CD4-positive, alpha-beta T cell treated with Interleukin-17A for 1 hour (primary cell): ENCODE measurements around the gene CDIP1.

ENCODE experiments used
- DNase-seq: peaks from one replicate; pipeline ENCODE4 v3.0.0-alpha.2; 2020

Gene CDIP1

DNA sequence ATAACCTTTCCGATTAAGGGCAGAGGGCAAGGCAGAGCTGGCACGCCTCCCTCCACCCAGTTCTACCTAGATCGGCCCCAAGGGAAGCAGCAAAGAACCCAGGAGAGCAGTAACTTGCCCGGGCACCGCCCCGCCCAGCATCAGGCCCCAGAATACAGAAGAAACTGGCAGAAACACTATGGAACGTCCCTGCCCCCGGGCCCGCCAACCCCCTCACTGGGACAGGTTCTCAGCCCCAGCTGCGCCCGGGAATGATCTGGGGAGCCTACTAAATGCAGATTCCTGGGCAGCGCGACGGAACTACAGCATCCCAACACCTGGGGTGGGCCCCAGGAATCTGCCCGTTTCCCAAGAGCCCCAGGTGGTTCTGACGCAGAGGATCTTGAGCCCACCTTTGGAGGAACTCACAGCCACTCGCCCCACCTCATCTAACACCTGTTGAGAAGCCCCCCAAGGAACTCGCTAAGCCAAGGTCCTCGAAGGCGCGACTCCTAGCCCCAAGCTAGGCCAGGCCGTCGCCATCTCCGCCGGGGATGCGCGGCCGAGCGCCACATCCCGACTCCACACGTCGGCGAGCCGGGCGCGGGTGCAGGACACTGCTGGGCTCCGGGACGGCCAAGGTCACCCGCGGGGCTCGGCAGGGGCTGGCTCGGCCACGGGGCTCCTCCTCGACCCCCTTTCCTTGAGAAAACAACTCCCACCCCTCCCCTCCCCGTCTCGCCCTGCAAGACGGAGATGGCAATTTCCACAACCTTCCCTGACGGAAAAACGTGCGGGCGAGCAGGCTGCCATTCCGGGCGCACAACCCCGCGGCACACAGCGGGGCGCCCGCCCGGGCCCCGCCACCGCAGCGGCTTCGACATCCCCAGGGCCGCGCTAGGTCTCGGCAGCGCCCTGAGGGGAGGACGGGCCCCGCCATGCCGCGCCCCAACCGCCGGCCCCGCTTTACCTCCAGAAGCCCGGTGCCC, 913 bp downstream of the CDIP1 start:
- no peak for DNase-seq

DNA sequence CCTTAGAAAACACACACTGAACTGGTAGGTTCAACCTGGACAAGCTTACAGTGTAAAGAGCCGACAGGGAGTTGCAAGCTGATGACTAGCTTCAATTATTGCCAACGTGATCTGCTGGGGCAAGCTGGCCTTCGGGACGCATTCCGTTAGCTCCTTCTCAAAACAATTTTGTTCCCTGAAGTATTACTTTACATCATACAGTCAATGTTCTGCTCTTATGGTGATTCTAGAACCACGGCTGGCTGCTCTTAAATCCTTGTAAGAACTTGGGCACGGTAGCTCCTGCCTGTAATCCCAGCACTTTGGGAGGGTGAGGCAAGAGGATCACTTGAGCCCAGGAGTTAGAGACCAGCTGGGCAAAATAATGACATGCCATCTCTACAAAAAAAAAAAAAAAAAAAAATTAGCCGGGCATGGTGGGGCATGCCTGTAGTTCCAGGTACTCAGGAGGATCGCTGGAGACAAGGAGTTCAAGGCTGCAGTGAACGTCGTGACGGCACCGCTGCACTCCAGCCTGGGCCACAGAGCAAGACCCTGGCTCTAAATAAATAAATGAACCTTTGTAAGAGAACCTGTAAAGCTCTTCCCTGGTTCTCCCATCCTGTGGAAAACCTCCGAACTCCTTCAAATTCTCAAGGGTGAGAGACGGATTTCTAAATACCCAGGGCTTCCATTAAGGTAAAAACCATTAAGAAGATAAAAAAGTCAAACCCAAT, 2.0 kb downstream of the CDIP1 start:
- no peak for DNase-seq

- DNase-seq: no peak
These were observed 2.9 kb downstream of the CDIP1 start for GRCh38 chr16:4535627-4536108.

- DNase-seq: peak; percentile 43
These were observed 4.3 kb downstream of the CDIP1 start for GRCh38 chr16:4534151-4534790.

DNA sequence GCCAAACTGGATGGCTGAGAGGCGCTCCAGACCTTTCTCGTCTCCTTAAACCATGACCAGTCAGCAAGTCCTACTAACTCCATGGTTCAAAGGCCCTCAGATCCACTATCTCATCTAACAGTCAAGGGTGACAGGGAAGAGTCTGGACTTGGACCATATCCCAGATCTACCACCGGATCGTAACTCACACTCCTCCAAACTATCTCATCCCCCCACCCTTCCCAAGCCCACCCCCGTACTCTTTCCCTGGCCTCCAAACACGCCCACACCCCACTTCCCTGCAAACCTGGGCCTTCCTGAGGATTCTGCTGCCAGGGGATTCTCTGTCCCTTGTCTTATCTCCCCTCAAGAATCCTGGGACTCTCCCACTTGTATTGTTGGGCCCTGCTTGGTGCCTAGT, 5.1 kb downstream of the CDIP1 start:
- no peak for DNase-seq

DNA sequence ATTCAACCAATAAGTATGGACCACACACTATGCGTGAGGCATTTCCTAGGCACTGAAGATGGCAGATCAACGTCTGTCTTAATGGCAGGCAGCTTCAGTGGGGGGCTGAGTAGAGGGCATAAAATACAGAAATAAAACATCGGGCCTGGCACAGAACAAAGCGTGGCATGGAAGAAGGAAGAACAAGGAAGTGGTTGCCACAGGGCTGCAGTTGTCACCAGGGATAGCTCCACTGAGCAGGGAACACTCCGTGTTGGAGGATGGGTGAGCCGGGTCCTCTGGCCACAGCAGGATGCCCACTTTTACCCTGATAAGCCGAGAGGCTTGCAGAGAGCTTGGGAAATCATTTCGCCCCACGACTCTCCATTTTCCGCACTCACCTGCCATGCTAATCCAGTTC, 6.3 kb downstream of the CDIP1 start:
- no peak for DNase-seq

DNA sequence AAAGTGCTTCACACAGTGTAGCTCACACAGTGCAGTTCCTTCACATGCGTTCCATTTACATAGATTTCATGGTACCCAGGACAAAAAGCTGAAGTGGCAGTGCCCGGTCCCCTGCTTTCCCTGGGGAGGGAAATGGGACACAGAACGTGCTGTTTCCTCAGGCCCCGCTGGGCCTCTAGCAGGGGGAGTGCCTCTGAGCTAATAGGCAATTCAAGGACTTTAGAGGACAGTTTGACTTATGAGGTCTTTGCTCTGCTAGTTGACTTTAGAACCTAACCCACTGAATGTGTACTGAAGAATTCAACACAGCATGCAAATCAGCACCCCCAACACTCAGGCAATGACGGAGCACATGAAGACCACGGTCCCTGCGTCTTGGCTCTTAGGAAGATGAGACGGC, 6.8 kb downstream of the CDIP1 start:
- DNase-seq: no peak

GRCh38 chr16:4529085-4530060, 9.2 kb downstream of the CDIP1 start:
- no peak for DNase-seq

DNA sequence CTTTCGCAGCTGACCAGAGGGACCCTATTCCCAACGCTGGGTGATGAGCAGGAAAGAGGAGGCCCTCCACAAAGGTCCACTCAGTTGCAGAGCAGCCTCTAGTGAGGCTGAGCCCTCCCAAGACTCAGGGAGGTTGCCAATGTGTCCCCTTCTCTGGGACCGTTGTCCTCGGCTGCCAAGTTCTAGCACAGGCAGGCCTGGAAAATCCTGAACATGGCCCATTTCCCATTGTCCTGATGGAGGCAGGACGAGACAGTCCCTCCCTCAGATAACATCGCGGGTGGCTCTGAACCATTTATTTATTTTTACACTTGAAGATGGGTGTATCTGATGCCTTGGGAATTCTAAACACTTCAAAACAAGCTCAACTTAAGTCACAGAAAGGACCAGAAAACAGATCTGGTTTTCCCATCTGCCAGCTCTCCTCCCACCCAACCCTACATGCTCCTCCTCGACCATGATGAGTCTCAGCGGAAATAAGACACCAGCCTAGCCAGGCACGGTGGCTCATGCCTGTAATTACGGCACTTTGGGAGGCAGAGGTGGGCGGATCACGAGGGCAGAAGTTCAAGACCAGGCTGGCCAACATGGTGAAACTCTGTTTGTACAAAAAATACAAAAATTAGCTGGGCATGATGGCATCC, 12.8 kb downstream of the CDIP1 start:
- no peak for DNase-seq

DNA sequence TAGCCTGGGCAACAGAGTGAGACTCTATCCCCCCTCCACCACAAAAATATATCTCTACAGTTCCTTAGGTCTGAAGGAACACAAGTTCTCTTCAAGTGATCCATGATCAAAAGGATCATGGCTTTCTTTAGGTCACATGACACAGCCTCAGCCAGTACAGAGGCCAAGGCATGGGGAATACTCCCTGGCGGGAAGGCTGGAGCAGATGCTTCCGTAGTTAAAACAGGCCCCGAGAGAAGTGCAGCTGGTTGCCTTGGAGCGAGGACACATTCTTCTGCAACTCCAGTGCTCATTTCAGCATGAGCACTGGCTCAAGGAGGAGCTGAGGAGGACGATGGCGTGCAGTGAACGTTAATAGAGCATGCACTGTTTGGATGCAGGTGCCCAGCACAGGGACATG, 13.5 kb downstream of the CDIP1 start:
- DNase-seq: no peak

DNA sequence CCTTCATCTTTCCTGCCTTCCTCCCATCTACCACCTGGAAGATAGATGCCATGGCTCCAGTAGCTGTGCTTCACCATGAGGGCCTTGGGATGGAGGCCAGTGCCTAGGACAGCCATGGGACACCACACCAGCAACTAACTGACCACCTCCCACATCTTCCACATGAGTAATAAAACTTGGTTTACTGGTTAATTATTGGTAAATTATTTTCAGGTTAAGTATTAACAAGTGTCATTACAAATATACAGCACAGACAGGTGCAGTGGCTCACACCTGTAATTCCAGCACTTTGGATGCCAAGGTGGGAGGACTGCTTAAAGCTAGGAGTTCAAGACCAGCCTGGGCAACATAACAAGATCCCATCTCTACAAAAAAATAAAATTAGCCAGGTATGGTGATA, 14.0 kb downstream of the CDIP1 start:
- DNase-seq: no peak

- no peak for DNase-seq
These were observed 14.9 kb downstream of the CDIP1 start for GRCh38 chr16:4523686-4524085.

DNA sequence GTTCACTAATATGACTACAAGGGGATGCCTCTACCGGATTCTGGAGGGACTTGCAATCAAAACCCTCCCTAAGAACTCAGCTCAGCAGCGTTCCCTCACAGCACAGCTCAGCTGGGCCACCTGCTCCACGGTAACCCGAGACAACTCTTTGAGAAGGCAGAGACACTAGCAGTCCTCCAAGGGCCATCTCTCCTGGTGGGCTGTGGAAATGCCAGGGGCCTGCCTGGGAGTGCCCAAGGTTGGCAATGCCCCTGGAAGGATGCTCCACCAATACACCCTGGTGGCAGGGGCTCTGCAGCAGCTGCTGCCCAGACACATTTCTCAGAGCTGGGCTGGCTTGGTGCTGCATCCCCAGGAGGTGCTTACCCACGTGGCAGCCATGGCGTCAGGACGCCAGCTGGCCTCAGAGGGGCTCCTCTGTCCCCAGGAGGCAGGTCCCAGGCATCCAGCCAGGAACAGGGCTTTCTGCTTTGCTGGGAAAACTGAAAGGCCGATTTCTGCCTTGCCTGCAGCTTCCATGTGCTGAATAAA, 16.5 kb downstream of the CDIP1 start:
- no peak for DNase-seq

- no peak for DNase-seq
These were observed 17.7 kb downstream of the CDIP1 start for GRCh38 chr16:4520913-4521312.

- no peak for DNase-seq
These were observed 19.1 kb downstream of the CDIP1 start for GRCh38 chr16:4519274-4520058.

GRCh38 chr16:4517812-4518680, 20.5 kb downstream of the CDIP1 start:
- DNase-seq: no peak

DNA sequence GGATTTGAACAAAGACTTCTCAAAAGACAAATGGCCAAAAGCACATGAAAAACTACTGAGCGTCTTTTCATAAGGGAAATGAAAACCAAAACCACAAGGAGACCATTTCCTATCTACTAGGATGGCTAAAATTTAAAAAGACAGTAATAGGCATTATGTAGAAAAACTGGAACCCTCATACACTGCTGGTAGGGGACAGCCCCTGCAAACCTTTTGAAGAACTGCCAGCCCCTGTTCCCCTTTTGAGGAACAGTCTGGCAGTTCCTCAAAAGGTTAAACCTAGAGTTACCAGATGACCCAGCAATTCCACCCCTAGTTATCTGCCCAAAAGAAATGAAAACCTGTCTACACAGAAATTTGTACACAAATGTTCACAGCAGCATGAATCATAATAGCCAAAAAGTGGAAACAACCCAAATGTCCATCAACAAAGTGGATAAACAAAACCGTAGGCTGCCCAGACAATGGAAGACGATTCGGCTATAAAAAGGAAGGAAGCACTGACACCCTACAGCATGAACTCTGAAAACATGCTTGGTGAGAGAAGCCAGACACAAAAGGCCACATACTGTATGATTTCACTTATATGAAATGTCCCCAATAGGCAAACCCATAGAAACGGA, 22.9 kb downstream of the CDIP1 start:
- peak; percentile 44 for DNase-seq

- no peak for DNase-seq
These were observed 24.0 kb downstream of the CDIP1 start for GRCh38 chr16:4514606-4515005.

DNA sequence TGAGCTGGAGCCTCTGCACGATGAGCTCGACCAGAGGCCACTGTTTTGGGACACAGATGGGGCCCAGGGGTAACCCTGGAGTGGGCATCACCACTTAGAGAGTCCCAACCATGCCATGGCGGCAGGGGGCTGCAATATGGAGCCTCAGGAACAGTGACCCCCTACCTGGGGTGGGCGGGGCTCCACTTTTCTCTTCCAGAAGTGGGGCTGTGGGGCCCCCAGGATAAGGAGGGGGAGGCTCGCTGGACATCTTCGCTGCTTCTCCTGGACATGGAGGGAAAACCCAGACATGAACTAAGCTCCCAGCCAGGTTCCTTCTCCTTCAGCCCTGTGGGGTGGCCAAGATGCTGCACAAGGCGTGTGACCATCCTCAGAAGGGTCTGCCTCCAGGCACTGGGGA, 24.7 kb downstream of the CDIP1 start:
- no peak for DNase-seq
